Endodermal cell (in vitro differentiated cells): ENCODE data around the gene METTL16. TPM values are rescaled to one million over a fixed set of nuclear protein-coding genes. Genes with fewer than 3 reads are reported as not detected.

Experiments
- DNase-seq: peaks from one replicate; pipeline ENCODE4 v3.0.0-alpha.2; 2017
- H3K27ac ChIP-seq: 2 replicates; pipeline ENCODE4 v1.5.1; 2013; ENCODE audit warnings: mild to moderate bottlenecking, low read depth, low read length, moderate library complexity
- H3K27me3 ChIP-seq: 2 replicates; pipeline ENCODE4 v1.6.1; 2013; ENCODE audit warnings: mild to moderate bottlenecking, low read length, moderate library complexity; ENCODE audit not compliant: insufficient read depth, control insufficient read depth, poor library complexity, severe bottlenecking
- H3K36me3 ChIP-seq: 2 replicates; pipeline ENCODE4 v1.7.0; 2013; ENCODE audit warnings: mild to moderate bottlenecking, low read length, moderate library complexity; ENCODE audit not compliant: control insufficient read depth, insufficient read depth
- H3K4me1 ChIP-seq: one replicate; pipeline ENCODE4 v1.7.0; 2013; ENCODE audit warnings: low read length; ENCODE audit not compliant: control insufficient read depth, insufficient read depth
- H3K4me3 ChIP-seq: 2 replicates; pipeline ENCODE4 v1.5.1; 2013; ENCODE audit warnings: mild to moderate bottlenecking, low read length, moderate library complexity
- H3K9ac ChIP-seq: 2 replicates; pipeline ENCODE4 v1.6.1; 2013; ENCODE audit warnings: mild to moderate bottlenecking, low read length, moderate library complexity; ENCODE audit not compliant: poor library complexity, severe bottlenecking; ENCODE audit errors: extremely low read depth
- H3K9me3 ChIP-seq: 2 replicates; pipeline ENCODE4 v1.6.1; 2013; ENCODE audit warnings: mild to moderate bottlenecking, low read length, moderate library complexity; ENCODE audit not compliant: control insufficient read depth
- H3K27ac Mint-ChIP-seq: 2 replicates; pipeline ENCODE4 v1.8.0; 2020; ENCODE audit warnings: mixed read lengths
- H3K27me3 Mint-ChIP-seq: 2 replicates; pipeline ENCODE4 v1.8.0; 2021; ENCODE audit warnings: mild to moderate bottlenecking, mixed read lengths; ENCODE audit not compliant: insufficient read depth
- H3K36me3 Mint-ChIP-seq: 2 replicates; pipeline ENCODE4 v1.8.0; 2020; ENCODE audit warnings: low read depth, mixed read lengths
- H3K4me1 Mint-ChIP-seq: 2 replicates; pipeline ENCODE4 v1.8.0; 2020; ENCODE audit warnings: mixed read lengths
- H3K4me3 Mint-ChIP-seq: 2 replicates; pipeline ENCODE4 v1.8.0; 2020; ENCODE audit warnings: mild to moderate bottlenecking, moderate library complexity, mixed read lengths
- H3K9me3 Mint-ChIP-seq: 2 replicates; pipeline ENCODE4 v1.8.0; 2020; ENCODE audit warnings: mild to moderate bottlenecking, mixed read lengths
- CTCF ChIP-seq: fragments of 200-600 bp; sonication (generic); conservative IDR thresholded peaks from 2 replicates; pipeline ENCODE4 v1.5.0; 2021; ENCODE audit warnings: antibody characterized with exemption, mild to moderate bottlenecking
- WGBS, 2 experiments: methylation state at CpG; one replicate each; pipeline versions ENCODE4 v1.1.5 to v1.1.7; 2013; ENCODE audit warnings: missing lambda C conversion rate in 2 of 2, mixed read lengths in 1 of 2; ENCODE audit not compliant: insufficient coverage in 1 of 2, insufficient read length in 1 of 2; 5-methylcytosine and 5-hydroxymethylcytosine counted together
- total RNA-seq, 2 donors: library from RNA; stranded (reverse); fragmentation: NEBNext Ultra II Directional in 1 of 2; extraction: Animal tissue kit (Norgen Biotek cat#: 25700) in 1 of 2; gene quantifications; 2 replicates in 1 of 2; 3 replicates in 1 of 2; pipeline ENCODE4 v1.2.1, GENCODE V29; 2021

METTL16 gene
- total RNA-seq, 2 donors from 2014 or later = 51.5 to 59.6 TPM

DNA sequence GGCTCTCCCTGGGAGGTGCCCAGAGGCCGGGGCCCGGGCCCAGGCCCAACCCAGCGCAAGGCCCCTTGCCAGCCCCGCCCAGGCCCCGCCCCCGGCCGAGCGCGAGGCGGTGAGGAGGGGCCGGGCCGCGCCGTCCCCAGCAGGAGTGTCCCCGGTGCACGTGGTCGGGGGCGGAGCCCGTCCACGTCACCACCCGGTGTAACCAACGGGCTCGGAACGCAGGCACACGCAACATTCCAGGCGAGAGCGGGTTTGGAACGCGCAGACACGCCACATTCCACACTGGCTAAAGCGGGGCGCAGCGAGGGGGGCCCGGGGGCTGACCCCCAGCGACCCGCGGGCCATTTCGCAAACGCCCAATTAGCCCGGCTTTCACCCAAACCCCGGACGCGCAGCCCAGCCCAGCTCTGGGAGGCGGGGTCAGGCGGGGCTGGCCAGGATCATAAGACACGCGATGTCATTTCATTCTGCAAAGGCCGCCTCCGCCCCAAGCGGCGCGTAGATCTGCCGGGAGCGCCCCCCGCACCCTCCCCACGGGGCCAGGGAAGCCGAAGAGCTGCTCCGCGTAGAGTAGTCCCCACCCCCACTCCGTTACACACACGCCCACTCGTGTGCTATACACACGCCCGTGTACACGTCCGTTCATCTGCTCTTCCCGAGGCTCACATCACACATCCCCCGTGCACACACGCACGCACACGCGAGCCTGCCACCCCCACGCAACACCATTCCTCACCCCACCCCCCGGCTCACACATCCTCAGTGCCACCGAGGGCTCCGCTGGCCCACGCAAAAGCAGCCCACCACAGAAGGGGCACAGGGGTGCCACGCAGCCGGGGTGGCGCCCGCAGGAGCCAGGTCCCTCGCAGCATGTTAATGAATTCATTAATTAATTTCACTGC lies 111.9 kb downstream of the METTL16 start:
- H3K4me1 ChIP-seq = peaks cover 22% of the 10 kb centered on the region
- H3K9me3 ChIP-seq = no peaks in the 10 kb centered on the region
- no peaks in the 10 kb centered on the region for H3K27me3 ChIP-seq
- Mint-ChIP-seq H3K4me3 (peak overlapping the region; percentile 86), H3K9me3 (no peaks in the 10 kb centered on the region), H3K36me3 (peaks cover 2% of the 10 kb centered on the region), H3K4me1 (peaks cover 26% of the 10 kb centered on the region), H3K27ac (peak overlapping the region; percentile 99), H3K27me3 (no peaks in the 10 kb centered on the region)
- H3K36me3 ChIP-seq = no peaks in the 10 kb centered on the region
- 0 to 1% methylated on average over 43 to 82 of the region's 82 CpGs for WGBS, 2 experiments
- peak overlapping the region; percentile 97 for H3K9ac ChIP-seq
- no peak for TF ChIP-seq CTCF
- peak overlapping the region; percentile 96 for H3K4me3 ChIP-seq
- DNase-seq = peak; percentile 100
- peak overlapping the region; percentile 96 for H3K27ac ChIP-seq

- TF ChIP-seq CTCF = no peak
Measured at GRCh38 chr17:2398655-2399571, 112.8 kb downstream of the METTL16 start.

DNA sequence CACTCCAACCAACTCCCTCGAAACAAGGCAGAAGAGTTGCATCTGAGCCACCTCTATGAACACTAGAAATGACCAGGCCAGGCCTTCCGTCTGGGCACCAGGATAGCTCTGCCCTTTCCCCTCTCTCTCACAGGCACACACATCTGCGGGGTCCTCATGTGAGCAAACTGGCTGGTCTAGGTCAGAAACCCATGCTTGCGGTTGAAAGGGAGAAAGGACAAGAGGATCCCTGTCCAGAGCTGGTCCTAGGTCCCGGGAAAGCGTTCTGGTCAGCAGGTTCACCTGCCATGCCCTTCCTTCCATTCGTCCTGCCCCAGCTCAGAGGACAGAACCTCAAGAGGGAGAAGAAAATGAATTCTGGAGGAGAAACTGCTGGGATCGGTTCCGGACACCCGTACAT lies 113.5 kb downstream of the METTL16 start:
- DNase-seq = peak; percentile 71
- H3K9ac ChIP-seq = peak overlapping the region; percentile 97
- peak overlapping the region; percentile 96 for H3K27ac ChIP-seq
- Mint-ChIP-seq H3K9me3 (no peaks in the 10 kb centered on the region), H3K36me3 (no peaks in the 10 kb centered on the region), H3K4me3 (peak overlapping the region; percentile 86), H3K4me1 (peaks cover 26% of the 10 kb centered on the region), H3K27ac (peak overlapping the region; percentile 99), H3K27me3 (no peaks in the 10 kb centered on the region)
- peaks cover 22% of the 10 kb centered on the region for H3K4me1 ChIP-seq
- H3K36me3 ChIP-seq = no peaks in the 10 kb centered on the region
- 79 to 92% methylated on average over 9 to 10 of the region's 10 CpGs for WGBS, 2 experiments
- H3K9me3 ChIP-seq = no peaks in the 10 kb centered on the region
- peak overlapping the region; percentile 96 for H3K4me3 ChIP-seq
- H3K27me3 ChIP-seq = no peaks in the 10 kb centered on the region
- TF ChIP-seq CTCF = no peak

More at GRCh38 chr17:2398655-2399571, 112.8 kb downstream of the METTL16 start:
- peak overlapping the region; percentile 86 for H3K4me3 Mint-ChIP-seq
- Histone ChIP-seq H3K9ac (peak overlapping the region; percentile 97), H3K36me3 (no peaks in the 10 kb centered on the region), H3K4me1 (peaks cover 22% of the 10 kb centered on the region), H3K27me3 (no peaks in the 10 kb centered on the region), H3K4me3 (peak overlapping the region; percentile 96), H3K27ac (peak overlapping the region; percentile 96), H3K9me3 (no peaks in the 10 kb centered on the region)
- H3K9me3 Mint-ChIP-seq = no peaks in the 10 kb centered on the region
- H3K36me3 Mint-ChIP-seq = no peaks in the 10 kb centered on the region
- DNase-seq = peak; percentile 94
- peaks cover 26% of the 10 kb centered on the region for H3K4me1 Mint-ChIP-seq
- H3K27ac Mint-ChIP-seq = peak overlapping the region; percentile 99
- WGBS, 2 experiments = 9 to 21% methylated on average over 17 to 40 of the region's 55 CpGs
- H3K27me3 Mint-ChIP-seq = no peaks in the 10 kb centered on the region
